NCI-H69 (cell line): ENCODE measurements around the gene ZNRD2.
A peak's percentile ranks its signal among the peaks of the same experiment; 100 is the strongest.

Experiments used
- DNase-seq: peaks from one replicate; lab custom pipeline; 2025; lab: John Stamatoyannopoulos, UW

The ZNRD2 gene

DNA sequence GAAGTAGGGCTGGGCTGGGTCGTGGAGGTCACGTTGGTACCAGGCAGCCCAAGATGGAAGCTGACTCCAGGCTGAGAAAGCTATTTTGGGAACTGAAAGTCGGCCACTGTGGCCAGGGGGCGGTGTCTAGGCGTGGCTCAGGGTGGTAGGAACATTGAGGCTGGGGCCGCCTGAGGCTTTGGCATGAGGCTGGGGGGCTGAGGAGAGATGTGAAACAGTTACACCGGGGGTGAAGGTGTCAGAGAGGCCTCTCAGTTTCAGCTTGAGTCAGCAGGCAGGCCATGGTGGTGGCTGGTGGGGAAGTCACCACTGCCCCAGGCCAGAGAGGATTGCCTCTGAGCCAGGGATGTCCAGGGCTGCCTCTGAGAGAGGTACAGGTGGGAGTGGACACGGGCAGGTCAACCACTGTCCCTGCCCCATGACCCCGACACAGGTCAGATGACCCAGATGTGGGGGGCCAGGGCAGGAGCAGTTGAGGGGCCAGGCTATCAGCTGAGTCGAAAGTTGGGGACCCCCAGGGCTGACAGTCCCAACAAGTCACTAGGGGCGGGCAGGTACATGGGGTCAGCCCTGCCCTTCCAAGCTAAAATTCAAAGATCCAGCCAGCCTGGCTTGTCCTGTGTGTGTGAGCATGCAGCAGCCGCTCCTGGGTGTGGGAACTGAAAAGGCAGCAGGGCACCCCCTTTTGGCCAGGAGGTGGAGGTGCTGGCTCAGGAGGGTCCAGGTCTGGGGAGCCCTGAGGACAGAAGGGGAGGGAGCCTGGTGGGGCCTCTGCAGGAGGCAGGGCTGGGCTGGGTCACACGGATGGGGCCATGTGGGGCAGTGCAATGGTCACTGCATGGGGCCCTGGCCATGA is 18.1 kb downstream of the ZNRD2 start:
- peak; percentile 68 for DNase-seq

DNA sequence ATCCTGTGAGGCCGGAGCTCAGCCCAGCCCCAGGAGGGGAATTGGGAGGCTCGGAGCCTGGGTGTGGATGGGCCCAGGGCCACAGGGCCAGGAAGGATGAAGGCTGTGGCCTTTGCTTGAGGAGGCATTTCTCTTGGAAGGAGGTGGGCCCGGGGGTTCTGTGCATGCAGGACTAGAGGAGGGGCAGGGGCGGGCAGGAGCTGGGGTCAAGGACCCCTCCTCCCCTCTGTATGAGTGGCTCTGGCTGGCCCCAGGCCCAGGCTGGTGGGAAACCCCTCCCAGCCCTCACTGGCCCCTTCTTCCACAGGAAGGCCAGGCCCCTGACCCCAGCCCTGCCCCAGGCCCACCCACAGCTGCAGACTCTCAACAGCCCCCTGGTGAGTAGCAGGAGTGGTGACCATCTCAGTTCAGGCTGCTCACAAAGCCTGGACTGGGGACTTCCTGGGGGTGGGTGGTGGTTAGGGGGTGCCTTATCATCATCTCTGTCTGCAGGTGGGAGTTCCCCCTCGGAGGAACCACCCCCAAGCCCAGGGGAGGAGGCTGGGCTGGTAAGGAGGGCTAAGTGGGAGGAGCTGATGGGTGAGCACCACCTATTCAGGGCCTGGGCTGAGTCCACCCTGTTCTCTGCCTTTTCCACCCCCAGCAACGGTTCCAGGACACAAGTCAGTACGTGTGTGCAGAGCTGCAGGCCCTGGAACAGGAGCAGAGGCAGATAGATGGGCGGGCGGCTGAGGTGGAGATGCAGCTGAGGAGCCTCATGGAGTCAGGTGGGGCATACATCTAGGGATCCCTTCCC is 19.4 kb downstream of the ZNRD2 start:
- no peak for DNase-seq

- peak; percentile 59 for DNase-seq
Observed at GRCh38 chr11:65590240-65590738, 20.0 kb downstream of the ZNRD2 start.

DNA sequence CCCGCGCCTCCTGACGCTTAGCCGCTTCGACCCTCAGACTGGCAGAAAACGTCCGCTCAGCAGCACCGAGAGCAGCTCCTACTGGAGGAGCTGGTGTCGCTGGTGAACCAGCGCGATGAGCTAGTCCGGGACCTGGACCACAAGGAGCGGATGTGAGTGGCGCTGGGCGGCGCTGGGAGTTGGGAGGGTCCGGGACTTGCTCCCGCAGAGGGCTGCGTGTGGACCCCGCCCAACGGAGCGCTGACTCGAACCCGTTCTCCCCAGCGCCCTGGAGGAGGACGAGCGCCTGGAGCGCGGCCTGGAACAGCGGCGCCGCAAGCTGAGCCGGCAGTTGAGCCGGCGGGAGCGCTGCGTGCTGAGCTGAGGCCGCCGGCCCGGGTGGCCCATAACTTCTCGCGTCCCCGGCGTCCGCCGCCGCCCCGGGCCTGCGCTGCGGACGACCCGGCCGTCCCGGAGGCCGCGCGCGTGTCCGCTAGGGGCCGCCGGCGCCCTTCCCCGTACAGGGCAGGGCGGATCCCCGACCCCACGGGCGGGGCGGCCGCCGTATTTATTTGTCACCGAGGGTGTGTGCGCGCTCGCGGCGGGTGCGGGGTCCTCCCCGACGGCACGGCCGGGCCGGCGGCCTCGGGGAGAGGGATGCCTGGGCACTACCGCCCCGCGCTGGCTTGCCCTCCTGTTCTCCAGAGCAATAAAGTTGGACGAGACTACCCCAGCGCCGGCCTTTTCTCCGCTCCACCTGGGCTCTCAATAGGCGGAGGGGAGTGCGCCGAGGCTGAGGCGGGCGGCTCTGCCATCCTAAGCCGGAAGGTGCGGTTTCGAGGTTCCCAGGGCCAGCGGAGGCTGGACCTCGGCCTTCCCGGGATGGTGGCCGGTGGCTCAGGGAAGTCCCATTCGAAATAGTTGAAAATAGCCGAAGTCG is 21.9 kb downstream of the ZNRD2 start:
- DNase-seq, result no peak

DNA sequence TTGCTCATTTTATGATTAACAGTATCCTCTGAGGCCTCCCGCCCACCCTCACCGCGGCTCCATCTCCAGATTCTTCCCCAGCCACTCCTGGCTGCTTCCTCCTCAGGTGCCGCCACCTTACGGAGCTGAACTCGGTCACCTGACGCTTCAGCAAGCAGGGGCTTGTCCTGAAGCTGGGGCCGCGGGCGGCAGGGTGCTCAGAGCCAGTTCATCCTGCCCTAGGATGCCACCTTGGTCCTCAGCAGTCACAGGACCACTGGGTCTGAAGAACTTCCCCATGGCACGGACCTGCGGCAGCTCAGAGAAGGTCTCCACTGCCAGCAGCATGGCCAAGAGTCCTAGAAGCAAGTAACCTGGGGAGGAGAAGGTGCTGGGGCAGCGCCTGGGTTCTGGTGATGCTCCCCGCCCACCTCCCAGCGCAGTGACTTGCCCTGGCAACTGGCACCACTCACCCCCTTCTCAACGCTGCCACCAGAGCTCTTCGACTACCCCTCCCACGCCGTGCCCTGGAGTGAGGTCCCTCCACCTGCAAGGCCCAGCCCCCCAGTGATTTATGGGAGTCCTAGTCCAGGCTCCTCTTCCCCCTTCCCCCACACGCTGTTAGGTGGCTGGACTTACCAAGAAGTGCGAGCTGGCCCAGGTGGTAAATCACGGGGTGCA is 22.7 kb downstream of the ZNRD2 start:
- no peak for DNase-seq

DNA sequence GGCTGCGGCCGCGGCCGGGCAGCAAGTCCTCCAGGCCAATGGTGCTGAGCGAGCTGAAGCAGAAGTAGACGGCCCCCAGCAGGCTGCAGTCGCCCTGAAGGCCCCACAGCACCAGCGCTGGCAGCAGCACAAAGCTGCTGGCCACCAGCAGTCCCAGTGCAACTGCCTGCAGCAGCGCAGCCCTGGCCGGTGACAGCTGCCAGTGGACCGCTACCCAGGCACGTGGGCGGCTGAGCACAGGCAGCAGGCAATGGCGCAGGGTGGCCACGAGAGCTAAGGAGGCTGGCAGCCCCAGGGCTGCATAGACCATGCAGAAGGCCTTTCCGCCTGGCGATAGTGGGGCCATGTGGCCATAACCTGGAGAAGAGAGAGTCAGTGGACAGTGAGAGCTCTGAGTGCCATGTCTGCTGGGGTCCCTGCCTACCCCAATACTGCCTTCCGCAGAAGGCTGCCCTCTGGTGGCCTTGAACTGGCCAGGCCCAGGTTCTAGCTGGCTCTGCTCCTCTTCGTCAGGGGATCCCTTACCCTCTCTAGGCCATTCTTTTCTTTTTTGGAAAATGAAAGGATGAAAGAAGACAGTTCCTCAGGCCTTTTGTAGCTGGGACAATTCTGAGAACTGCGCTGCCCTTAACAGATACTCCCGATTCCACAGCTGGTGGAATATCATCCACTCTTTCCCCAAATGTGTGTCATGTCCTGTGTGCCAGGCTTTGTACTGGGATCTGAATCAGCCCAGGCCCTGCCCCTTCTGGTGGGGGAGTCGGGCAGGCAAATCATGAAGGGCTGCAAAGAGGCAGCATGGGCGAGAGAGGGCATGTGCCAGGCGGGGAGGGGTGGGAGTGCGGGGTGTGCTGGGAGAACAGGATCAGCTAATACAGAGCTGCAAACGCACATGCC is 23.5 kb downstream of the ZNRD2 start:
- DNase-seq, result peak; percentile 47

DNA sequence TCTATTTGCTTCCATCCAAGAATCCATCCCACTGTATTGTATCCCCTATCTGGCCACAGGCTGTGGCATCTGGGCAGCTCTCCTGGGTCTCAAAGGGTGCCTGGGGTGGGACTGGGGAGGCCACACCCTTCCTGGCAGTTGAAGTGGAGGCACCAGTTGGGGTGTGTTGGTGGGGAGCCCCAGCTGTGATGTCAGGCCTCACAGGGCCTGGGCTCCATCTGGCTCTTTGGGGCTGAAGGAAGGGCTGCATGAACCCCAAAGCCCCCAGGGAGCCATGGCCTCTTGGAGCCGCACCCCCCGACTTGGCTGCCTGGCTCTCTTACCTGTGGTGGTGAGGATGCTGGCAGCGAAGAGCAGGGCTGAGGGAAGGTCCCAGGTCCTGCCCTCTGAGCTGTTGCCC is 24.9 kb downstream of the ZNRD2 start:
- DNase-seq, result no peak

DNA sequence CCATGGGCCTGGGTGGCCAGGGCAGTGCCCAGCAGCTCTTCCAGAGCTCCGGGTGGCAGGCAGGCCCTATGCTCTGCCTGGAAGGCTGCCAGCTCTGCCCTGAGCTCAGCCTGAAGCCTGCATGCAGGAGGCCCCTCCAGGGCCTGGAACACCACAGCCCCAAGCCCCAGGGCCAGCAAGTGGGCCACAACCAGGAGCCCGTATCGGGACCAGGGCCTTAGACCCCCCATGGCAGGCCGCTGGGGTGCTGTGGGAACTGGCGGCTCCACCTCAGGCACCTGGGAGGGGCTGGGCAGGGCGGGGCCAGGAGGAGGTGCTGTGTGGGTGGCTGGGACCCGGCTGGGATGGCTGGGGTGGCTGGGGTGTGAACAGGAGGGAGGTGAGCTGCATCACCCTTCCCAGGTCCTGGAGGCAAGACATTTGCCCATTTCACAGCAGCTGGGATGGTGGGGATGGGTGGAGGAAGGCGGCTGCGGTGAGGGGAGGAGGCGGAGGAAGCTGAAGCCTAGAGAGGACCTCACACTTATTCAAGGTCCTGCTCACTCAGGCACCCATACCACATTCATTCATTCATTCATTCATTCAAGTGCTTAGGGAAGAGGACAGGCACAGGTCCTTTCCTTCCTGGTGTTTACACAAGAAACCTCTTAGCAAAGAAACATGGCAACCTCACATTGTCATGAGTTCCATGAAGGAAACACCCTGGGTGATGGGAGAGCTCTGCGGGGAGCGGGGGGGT is 25.4 kb downstream of the ZNRD2 start, which contains the start of gene KCNK7:
TSS of gene KCNK7 (minus strand) at position 258 of the 739 bp plus-strand sequence. CDS start at position 230, 28 bp downstream.
- DNase-seq, result peak; percentile 33

DNA sequence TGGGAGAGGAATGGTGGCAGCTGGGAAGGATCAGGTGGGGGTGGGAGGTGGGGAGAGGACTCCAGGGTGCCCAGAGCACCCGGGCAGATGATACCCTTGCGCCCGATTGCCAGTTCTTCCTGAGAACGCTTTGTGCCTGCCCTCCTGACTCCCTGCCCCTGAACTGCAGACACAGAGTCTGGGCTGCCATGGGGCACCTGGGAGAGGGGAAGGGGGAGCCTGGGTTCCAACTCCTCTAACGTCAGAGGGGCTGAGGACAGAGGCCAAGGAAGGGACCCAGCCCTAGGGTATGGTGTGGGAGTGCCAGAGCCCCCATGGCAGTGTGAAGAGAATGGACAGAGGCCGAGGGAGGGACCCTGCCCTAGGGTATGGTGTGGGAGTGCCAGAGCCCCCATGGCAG is 26.2 kb downstream of the ZNRD2 start:
- DNase-seq, result no peak

DNA sequence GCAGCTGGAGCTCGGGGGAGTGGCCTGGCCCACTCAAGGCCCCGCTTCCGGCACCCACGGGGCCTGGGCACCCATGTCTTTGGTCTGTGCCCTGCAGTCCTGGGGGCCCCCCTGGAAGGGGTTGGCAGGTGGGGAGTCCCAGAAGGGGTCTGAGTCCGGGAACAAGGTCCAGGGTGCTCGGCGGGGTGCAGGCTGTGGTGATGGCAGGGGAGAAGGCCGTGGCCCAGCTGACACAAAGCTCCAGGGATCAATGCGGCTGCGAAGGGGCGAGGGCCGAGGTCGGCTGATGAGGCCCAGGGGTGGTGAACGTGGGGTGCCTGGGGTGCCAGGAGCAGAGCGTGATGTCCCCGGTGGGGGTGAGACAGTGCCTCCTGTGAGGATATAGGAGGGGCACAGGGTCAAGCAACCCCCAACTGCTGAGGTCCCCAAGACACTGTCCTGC is 28.0 kb downstream of the ZNRD2 start:
- no peak for DNase-seq

DNA sequence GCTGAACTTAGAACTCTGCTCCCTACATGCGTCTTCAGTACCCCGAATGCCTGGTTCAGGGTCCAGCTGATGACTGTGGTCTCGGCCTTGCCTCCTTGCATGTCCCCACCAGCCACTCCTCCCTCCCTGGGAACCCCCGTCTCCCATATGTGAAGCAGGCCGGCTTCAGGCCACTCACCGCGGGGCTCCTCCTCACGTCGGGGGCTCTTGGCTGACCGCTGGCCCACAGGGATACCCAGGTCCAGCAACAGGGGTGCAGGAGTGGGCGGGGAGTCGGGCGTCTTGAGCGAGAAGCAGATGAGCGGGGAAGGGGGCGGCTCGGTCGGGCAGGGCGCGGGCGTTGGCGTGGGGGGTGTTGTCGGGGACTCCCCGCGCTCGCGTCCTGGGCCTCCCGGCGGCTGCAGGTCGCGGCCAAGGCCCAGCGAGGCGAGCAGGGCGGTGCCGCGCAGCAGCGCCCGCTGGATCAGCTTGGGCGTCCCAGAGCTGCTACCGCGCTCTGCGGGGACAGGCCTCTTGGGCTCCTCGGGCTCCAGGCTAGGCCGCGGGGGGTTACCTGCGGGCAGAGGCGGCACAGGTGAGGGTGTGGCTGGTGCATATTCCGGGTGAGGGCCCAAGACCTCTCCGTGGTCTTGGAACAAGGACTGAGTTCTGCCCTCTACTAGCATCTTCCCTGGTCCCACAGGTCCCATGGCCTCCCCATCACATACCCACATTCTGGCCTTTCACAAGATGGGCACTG is 29.1 kb downstream of the ZNRD2 start:
- no peak for DNase-seq

DNA sequence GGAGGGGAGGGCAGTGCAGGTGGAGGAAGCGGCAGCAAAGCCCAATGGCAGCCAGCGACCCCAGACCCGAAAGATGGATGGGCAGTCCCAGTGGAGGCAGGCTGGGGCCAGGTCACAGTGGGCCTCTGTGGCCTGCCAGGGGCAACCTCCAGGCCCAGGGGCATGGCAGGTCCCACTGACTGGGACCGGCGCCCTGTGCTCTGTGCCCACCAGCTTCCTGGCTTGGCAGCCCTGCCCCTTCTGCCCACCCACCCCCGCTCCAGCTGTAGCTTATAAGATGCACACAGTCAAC is 29.6 kb downstream of the ZNRD2 start:
- no peak for DNase-seq

DNA sequence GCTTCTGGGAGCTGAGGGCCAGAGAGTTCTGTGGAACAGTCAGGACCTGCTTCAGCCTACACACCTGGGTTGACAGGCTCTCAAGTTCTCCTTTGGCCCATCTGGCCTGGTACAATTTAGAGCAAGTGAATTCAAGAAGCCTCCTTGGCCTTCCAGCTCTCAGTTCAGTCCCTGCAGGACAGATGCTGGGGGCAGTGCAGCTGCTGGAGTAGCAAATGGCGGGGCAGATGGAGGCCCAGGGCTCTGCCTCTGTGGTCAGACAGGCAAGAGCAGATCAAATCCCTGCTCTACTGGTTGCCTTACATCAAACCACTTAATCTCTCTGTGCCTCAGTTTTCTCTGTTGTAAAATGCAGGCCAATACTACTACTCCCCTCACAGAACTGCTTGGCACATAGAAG is 34.0 kb downstream of the ZNRD2 start:
- no peak for DNase-seq

- no peak for DNase-seq
Observed at GRCh38 chr11:65606876-65607613, 36.8 kb downstream of the ZNRD2 start.

DNA sequence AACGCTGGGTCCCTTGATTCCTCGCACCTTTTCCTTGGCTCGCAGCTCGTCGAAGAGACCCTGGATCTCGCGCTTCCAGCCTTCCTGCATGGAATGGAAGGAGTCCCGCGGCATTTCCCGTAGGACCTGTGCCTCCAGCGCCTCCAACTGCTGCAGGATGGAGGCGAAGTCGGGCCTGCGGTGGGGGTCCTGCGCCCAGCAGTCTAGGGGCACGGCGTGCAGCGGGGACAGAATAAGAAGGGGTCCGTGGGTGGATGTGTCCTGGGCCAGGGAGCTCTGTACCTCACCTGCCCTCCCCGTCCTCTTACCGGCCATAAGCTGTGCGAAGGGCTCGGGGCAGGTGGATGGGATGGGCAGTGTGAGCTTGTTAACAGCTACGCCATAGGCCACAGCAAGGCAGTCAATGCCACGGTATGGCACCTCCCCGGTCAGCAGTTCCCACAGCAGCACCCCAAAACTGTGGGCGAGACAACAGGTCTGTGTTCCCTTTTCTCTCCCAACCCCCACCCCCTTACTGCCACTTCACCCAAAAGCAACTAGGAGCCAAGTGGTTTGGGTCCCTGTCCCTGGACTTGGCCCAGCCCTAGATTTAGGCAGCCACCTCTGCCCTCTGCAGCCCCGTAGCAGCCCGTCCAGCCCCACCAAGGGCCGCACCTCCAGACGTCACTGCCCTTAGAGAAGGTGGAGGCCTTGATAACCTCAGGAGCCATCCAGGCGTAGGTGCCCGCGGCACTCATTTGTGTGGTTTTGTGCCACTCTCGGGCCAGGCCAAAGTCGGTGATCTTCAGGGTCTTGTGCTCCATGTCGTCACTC is 37.5 kb downstream of the ZNRD2 start:
- no peak for DNase-seq

DNA sequence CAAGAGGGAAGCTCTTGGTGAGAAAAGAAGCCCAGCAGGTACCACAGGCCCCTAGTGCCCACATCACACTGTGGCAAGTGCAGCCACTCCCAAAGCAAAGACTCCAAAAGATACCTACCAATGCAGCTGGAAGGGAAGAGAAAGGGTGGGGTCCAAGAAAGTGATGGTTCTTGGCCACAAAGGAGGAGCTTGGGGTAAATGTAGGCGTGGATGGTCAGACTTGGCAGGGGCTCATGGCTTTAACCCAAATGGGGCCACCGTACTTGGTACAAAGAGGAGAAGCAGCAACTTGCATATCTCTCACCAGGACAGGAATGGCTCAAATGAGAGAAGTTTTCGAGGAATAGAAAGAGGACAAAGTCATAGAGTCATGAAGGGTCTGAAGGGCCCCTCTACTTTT is 39.0 kb downstream of the ZNRD2 start:
- DNase-seq, result no peak

- DNase-seq, result no peak
Observed at GRCh38 chr11:65609665-65610064, 39.4 kb downstream of the ZNRD2 start.
